ENCODE data around the gene NUDT3. TPM values are rescaled to one million over a fixed set of nuclear protein-coding genes. Genes with fewer than 3 reads are reported as not detected.

The NUDT3 gene
- total and polyA plus RNA-seq, 2 experiments from 2014 or later: 12.1 to 31.1 TPM

DNA sequence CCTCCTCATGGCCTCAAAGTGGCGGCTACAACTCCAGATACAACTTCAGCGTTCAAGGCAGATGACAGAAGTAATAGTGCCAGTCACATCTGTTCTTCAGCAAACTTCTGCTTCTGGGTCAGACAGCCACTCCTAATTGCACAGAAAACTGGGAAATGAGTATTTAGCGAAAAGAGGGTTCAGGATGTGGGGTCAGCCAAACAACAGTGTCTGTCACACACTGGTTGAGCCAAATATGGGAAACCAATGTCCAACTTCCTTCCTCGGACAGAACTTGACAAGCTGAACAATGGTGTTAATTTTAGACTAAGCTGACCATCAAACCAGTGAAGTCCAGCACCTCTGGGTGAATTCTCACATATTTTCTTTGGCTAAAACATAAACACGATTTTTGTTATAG lies 22.1 kb downstream of the NUDT3 start (continued):
- TF ChIP-seq, protein P1, sequence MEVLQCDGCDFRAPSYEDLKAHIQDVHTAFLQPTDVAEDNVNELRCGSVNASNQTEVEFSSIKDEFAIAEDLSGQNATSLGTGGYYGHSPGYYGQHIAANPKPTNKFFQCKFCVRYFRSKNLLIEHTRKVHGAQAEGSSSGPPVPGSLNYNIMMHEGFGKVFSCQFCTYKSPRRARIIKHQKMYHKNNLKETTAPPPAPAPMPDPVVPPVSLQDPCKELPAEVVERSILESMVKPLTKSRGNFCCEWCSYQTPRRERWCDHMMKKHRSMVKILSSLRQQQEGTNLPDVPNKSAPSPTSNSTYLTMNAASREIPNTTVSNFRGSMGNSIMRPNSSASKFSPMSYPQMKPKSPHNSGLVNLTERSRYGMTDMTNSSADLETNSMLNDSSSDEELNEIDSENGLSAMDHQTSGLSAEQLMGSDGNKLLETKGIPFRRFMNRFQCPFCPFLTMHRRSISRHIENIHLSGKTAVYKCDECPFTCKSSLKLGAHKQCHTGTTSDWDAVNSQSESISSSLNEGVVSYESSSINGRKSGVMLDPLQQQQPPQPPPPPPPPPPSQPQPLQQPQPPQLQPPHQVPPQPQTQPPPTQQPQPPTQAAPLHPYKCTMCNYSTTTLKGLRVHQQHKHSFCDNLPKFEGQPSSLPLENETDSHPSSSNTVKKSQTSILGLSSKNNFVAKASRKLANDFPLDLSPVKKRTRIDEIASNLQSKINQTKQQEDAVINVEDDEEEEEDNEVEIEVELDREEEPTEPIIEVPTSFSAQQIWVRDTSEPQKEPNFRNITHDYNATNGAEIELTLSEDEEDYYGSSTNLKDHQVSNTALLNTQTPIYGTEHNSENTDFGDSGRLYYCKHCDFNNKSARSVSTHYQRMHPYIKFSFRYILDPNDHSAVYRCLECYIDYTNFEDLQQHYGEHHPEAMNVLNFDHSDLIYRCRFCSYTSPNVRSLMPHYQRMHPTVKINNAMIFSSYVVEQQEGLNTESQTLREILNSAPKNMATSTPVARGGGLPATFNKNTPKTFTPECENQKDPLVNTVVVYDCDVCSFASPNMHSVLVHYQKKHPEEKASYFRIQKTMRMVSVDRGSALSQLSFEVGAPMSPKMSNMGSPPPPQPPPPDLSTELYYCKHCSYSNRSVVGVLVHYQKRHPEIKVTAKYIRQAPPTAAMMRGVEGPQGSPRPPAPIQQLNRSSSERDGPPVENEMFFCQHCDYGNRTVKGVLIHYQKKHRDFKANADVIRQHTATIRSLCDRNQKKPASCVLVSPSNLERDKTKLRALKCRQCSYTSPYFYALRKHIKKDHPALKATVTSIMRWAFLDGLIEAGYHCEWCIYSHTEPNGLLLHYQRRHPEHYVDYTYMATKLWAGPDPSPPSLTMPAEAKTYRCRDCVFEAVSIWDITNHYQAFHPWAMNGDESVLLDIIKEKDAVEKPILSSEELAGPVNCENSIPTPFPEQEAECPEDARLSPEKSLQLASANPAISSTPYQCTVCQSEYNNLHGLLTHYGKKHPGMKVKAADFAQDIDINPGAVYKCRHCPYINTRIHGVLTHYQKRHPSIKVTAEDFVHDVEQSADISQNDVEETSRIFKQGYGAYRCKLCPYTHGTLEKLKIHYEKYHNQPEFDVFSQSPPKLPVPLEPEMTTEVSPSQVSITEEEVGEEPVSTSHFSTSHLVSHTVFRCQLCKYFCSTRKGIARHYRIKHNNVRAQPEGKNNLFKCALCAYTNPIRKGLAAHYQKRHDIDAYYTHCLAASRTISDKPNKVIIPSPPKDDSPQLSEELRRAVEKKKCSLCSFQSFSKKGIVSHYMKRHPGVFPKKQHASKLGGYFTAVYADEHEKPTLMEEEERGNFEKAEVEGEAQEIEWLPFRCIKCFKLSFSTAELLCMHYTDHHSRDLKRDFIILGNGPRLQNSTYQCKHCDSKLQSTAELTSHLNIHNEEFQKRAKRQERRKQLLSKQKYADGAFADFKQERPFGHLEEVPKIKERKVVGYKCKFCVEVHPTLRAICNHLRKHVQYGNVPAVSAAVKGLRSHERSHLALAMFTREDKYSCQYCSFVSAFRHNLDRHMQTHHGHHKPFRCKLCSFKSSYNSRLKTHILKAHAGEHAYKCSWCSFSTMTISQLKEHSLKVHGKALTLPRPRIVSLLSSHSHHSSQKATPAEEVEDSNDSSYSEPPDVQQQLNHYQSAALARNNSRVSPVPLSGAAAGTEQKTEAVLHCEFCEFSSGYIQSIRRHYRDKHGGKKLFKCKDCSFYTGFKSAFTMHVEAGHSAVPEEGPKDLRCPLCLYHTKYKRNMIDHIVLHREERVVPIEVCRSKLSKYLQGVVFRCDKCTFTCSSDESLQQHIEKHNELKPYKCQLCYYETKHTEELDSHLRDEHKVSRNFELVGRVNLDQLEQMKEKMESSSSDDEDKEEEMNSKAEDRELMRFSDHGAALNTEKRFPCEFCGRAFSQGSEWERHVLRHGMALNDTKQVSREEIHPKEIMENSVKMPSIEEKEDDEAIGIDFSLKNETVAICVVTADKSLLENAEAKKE (CRISPR knock-in tag; IDR thresholded peaks at IDR 0.05): no peak
- TF ChIP-seq ZNF114 (CRISPR knock-in tag; IDR thresholded peaks at IDR 0.05): no peak
- TF ChIP-seq EZH2 (IDR thresholded peaks at IDR 0.05; ENCODE audit: low read depth, unreplicated experiment): no peak

DNA sequence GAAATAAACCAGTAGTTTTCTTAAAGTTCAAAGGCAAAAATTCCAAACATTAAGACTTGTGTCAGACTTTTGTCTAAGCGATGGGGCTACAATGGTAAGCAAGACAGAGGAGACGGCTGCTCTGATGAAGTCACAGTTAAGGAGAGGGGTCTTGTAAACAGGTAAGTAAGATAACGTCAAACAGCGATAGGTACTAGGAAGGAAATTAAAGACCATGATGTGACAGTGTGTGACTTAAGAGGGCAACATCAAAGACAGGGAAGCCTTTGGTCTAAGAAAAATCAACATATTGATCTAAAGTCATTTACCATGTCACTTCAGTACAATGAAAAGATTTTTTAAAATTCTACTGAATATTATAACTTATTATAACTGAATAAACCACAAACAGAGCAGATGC lies 23.1 kb downstream of the NUDT3 start:
- H3K36me3 ChIP-seq (ENCODE audit: insufficient read depth): no peaks in the 10 kb centered on the region
- ATAC-seq: no peak
- no peak overlapping the region for H3K27ac ChIP-seq (ENCODE audit: low read depth)
- H3K4me3 Mint-ChIP-seq: no peak overlapping the region
- H3K27me3 ChIP-seq (ENCODE audit: insufficient read depth): no peaks in the 10 kb centered on the region
- H4K20me1 ChIP-seq (replicated peaks; ENCODE audit: insufficient read depth): peaks cover 23% of the 10 kb centered on the region
- no peaks in the 10 kb centered on the region for H3K9me2 ChIP-seq (ENCODE audit: insufficient read depth)
- peaks cover 2% of the 10 kb centered on the region for H3K27me3 Mint-ChIP-seq (ENCODE audit: insufficient read depth, low read depth, poor library complexity)
- H3K27ac Mint-ChIP-seq: no peak overlapping the region
- peaks cover 98% of the 10 kb centered on the region for H3K79me2 ChIP-seq (replicated peaks; ENCODE audit: insufficient read depth)
- 0 out of 2 replicates have a peak, but pooled peaks cover 3% of the 10 kb centered on the region for H3F3A ChIP-seq (replicated peaks; ENCODE audit: low read depth)
- no peak overlapping the region for H2AFZ ChIP-seq
- H3K4me1 ChIP-seq (ENCODE audit: insufficient read depth): no peaks in the 10 kb centered on the region
- H3K4me3 ChIP-seq: no peak overlapping the region
- H3K4me2 ChIP-seq: no peak overlapping the region
- H3K36me3 Mint-ChIP-seq (ENCODE audit: low read depth): peaks cover 3% of the 10 kb centered on the region; the same call in 1 of the 3 replicates
- no peaks in the 10 kb centered on the region for H3K9me3 Mint-ChIP-seq
- H3K4me1 Mint-ChIP-seq: no peaks in the 10 kb centered on the region
- DNase-seq (ENCODE audit: low spot score): no peak
- TF ChIP-seq STAT1 (IDR thresholded peaks at IDR 0.05; ENCODE audit: unreplicated experiment) (no peak), EZH2 (IDR thresholded peaks at IDR 0.05; ENCODE audit: low read depth, unreplicated experiment) (no peak)
- TF ChIP-seq, protein P1 (CRISPR knock-in tag; IDR thresholded peaks at IDR 0.05): no peak
- TF ChIP-seq, protein P2, sequence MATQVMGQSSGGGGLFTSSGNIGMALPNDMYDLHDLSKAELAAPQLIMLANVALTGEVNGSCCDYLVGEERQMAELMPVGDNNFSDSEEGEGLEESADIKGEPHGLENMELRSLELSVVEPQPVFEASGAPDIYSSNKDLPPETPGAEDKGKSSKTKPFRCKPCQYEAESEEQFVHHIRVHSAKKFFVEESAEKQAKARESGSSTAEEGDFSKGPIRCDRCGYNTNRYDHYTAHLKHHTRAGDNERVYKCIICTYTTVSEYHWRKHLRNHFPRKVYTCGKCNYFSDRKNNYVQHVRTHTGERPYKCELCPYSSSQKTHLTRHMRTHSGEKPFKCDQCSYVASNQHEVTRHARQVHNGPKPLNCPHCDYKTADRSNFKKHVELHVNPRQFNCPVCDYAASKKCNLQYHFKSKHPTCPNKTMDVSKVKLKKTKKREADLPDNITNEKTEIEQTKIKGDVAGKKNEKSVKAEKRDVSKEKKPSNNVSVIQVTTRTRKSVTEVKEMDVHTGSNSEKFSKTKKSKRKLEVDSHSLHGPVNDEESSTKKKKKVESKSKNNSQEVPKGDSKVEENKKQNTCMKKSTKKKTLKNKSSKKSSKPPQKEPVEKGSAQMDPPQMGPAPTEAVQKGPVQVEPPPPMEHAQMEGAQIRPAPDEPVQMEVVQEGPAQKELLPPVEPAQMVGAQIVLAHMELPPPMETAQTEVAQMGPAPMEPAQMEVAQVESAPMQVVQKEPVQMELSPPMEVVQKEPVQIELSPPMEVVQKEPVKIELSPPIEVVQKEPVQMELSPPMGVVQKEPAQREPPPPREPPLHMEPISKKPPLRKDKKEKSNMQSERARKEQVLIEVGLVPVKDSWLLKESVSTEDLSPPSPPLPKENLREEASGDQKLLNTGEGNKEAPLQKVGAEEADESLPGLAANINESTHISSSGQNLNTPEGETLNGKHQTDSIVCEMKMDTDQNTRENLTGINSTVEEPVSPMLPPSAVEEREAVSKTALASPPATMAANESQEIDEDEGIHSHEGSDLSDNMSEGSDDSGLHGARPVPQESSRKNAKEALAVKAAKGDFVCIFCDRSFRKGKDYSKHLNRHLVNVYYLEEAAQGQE (IDR thresholded peaks at IDR 0.05; ENCODE audit: unreplicated experiment): no peak
